PC-3 (cell line): ENCODE results near the gene ZMPSTE24. TPM values are rescaled to one million over a fixed set of nuclear protein-coding genes. Genes with fewer than 3 reads are reported as not detected.

Experiments used
- ATAC-seq: fragments of 200-7000 bp; cut with Tn5 transposase; 2 replicates; pipeline ENCODE4 v1.9.1; 2020; ENCODE audit warnings: mild to moderate bottlenecking, moderate library complexity
- Bru-seq: library from RNA; stranded (reverse); fragments of 400-500 nt; gene quantifications from one replicate; lab custom pipeline; 2021; lab: Mats Ljungman, UMichigan
- BruChase-seq, 2 experiments: library from RNA; stranded (reverse); fragments of 400-500 nt; gene quantifications; one replicate each; lab custom pipeline; 2021; lab: Mats Ljungman, UMichigan
- BruUV-seq: library from RNA; stranded (reverse); fragments of 400-500 nt; replicated peaks from 2 replicates; lab custom pipeline; 2021; lab: Mats Ljungman, UMichigan
- CTCF ChIA-PET: fragments of 300-600 bp; sonication (Branson Sonifier 250); formaldehyde crosslinking; loops from one replicate; lab custom pipeline; 2022; ENCODE audit warnings: antibody characterized with exemption; lab: Charles Lee
- POLR2A ChIA-PET: fragments of 300-600 bp; sonication (Branson Sonifier 250); formaldehyde crosslinking; loops from one replicate; lab custom pipeline; 2022; ENCODE audit warnings: antibody characterized with exemption; ENCODE audit not compliant: unreplicated experiment; lab: Charles Lee
- DNase-seq: peaks from one replicate; pipeline ENCODE4 v3.0.0-alpha.2; 2015
- H2AFZ ChIP-seq: fragments of 300-600 bp; sonication (generic); 2 replicates; pipeline ENCODE4 v1.6.0; 2016; ENCODE audit warnings: antibody characterized with exemption, low read length
- H3F3A ChIP-seq: fragments of 300-600 bp; sonication (generic); one replicate; pipeline ENCODE4 v1.6.0; 2017; ENCODE audit warnings: antibody characterized with exemption, low read length, control low read depth, mild to moderate bottlenecking; ENCODE audit not compliant: unreplicated experiment
- H3K27ac ChIP-seq: fragments of 300-600 bp; sonication (generic); 2 replicates; pipeline ENCODE4 v1.5.1; 2016; ENCODE audit warnings: mild to moderate bottlenecking, low read length
- H3K27me3 ChIP-seq: fragments of 300-600 bp; sonication (generic); 2 replicates; pipeline ENCODE4 v1.6.1; 2016; ENCODE audit warnings: low read length, mixed read lengths
- H3K36me3 ChIP-seq: fragments of 300-600 bp; sonication (generic); 2 replicates; pipeline ENCODE4 v1.6.1; 2016; ENCODE audit warnings: low read depth, mixed run types, low read length, mixed read lengths
- H3K4me1 ChIP-seq: fragments of 300-600 bp; sonication (generic); 2 replicates; pipeline ENCODE4 v1.5.1; 2016; ENCODE audit warnings: low read length; ENCODE audit not compliant: insufficient read depth
- H3K4me2 ChIP-seq: fragments of 300-600 bp; sonication (generic); 2 replicates; pipeline ENCODE4 v1.6.0; 2016; ENCODE audit warnings: low read length
- H3K4me3 ChIP-seq: fragments of 300-600 bp; sonication (generic); 2 replicates; pipeline ENCODE4 v1.5.1; 2016; ENCODE audit warnings: mild to moderate bottlenecking, low read length, mixed read lengths
- H3K79me2 ChIP-seq: fragments of 300-600 bp; sonication (generic); 2 replicates; pipeline ENCODE4 v1.6.1; 2017; ENCODE audit warnings: low read length, mixed read lengths
- H3K9ac ChIP-seq: fragments of 300-600 bp; sonication (generic); 2 replicates; pipeline ENCODE4 v1.6.0; 2016; ENCODE audit warnings: mild to moderate bottlenecking, low read length
- H3K9me2 ChIP-seq: fragments of 300-600 bp; sonication (generic); replicated peaks from 2 replicates; pipeline ENCODE4 v1.6.1; 2016; ENCODE audit warnings: mixed run types, low read length, mixed read lengths
- H3K9me3 ChIP-seq: fragments of 300-600 bp; sonication (generic); 2 replicates; pipeline ENCODE4 v1.6.1; 2016; ENCODE audit warnings: low read length, mixed read lengths
- H4K20me1 ChIP-seq: fragments of 300-600 bp; sonication (generic); 2 replicates; pipeline ENCODE4 v1.6.1; 2016; ENCODE audit warnings: low read length, mixed read lengths
- CTCF ChIP-seq: fragments of 300-600 bp; sonication (generic); conservative IDR thresholded peaks from 2 replicates; pipeline ENCODE4 v1.5.1; 2017; ENCODE audit warnings: antibody characterized with exemption, low read depth, mild to moderate bottlenecking, low read length
- EZH2 ChIP-seq: fragments of 300-600 bp; sonication (generic); IDR thresholded peaks from one replicate; pipeline ENCODE4 v1.6.1; 2017; ENCODE audit warnings: antibody characterized with exemption, mild to moderate bottlenecking, low read length; ENCODE audit not compliant: unreplicated experiment
- EZH2phosphoT487 ChIP-seq: fragments of 300-600 bp; sonication (generic); IDR thresholded peaks from 2 replicates; pipeline ENCODE4 v1.6.1; 2018; ENCODE audit warnings: mild to moderate bottlenecking, antibody characterized with exemption, low read length, borderline replicate concordance
- intact Hi-C: fragments of 100-400 bp; cut with micrococcal nuclease; formaldehyde crosslinking; loops from 2 replicates; pipeline ENCODE4 v1.9.0; 2023
- long read RNA-seq: library from polyadenylated mRNA; unstranded; transcript quantifications from one replicate; pipeline ENCODE4 v2.0.0, GENCODE V29; 2021; ENCODE audit not compliant: unreplicated experiment
- total RNA-seq: library from RNA; depleted of rRNA; stranded (reverse); fragments of >200 nt; gene quantifications from 2 replicates; pipeline ENCODE4 v1.2.3, GENCODE V29; 2014; rRNA removed

ZMPSTE24 gene
- total RNA-seq (68.7 and 76.1 TPM in 2 replicates), Bru-seq, nascent RNA (percentile 82 among the genes with signal in this experiment), BruChase-seq, experiment 1, labeled RNA remaining after a 6-hour chase (percentile 92 among the genes with signal in this experiment), BruChase-seq, experiment 2, labeled RNA remaining after a 2-hour chase (percentile 84 among the genes with signal in this experiment)
- long read RNA-seq, transcript ZMPSTE24-201 (10 exons, 3,108 nt): major isoform, 288 of 332 reads
- long read RNA-seq, partial matches to known transcripts: 18 of 332 reads
- long read RNA-seq, other reads (novel, unspliced or antisense): 26 of 332 reads

GRCh38 chr1:40257688-40258444, at the start of gene ZMPSTE24:
Gene ZMPSTE24 (plus strand): TSS chr1:40258236. CDS start chr1:40258272, 36 bp downstream.
- H3K27me3 ChIP-seq: no peaks in the 10 kb centered on the region
- peak within 1 kb of the TSS; percentile 100 for H3K4me3 ChIP-seq
- peak; percentile 97 for DNase-seq
- peak within 1 kb of the TSS; percentile 90 for H3K4me2 ChIP-seq
- intact Hi-C loops: no loop called here
- H3K9ac ChIP-seq: peak within 1 kb of the TSS; percentile 97
- no peaks in the 10 kb centered on the region for H3F3A ChIP-seq
- H3K9me3 ChIP-seq: no peaks in the 10 kb centered on the region
- peaks cover 24% of the 10 kb centered on the region for H3K36me3 ChIP-seq
- CTCF ChIA-PET: interaction anchor here (0.6 to 0.7 kb wide), 2 partner anchors 31 to 76 kb away, joined by 3 to 7 read pairs; no protein-coding TSS in a partner anchor
- H4K20me1 ChIP-seq: no peaks in the 10 kb centered on the region
- H2AFZ ChIP-seq: peak within 1 kb of the TSS; percentile 90
- peak; percentile 97 for ATAC-seq
- H3K4me1 ChIP-seq: peaks cover 11% of the 10 kb centered on the region
- no TSS peak for BruUV-seq
- POLR2A ChIA-PET: interaction anchor here (0.6 to 1.2 kb wide), 2 partner anchors 16 to 24 kb away, joined by 3 read pairs; no protein-coding TSS in a partner anchor
- TF ChIP-seq EZH2: no peak
- no peak for TF ChIP-seq EZH2phosphoT487
- TF ChIP-seq CTCF: no peak
- no peaks in the 10 kb centered on the region for H3K9me2 ChIP-seq
- peak within 1 kb of the TSS; percentile 88 for H3K27ac ChIP-seq
- peaks cover 64% of the 10 kb centered on the region for H3K79me2 ChIP-seq

- intact Hi-C loops: no loop called here
- H3K4me3 ChIP-seq: no peak overlapping the region
- CTCF ChIA-PET: no interaction called here
- H3K4me2 ChIP-seq: no peak overlapping the region
- no peaks in the 10 kb centered on the region for H3F3A ChIP-seq
- no peaks in the 10 kb centered on the region for H3K9me3 ChIP-seq
- no peak for DNase-seq
- POLR2A ChIA-PET: no interaction called here
- H3K27me3 ChIP-seq: no peaks in the 10 kb centered on the region
- TF ChIP-seq CTCF (no peak), EZH2phosphoT487 (no peak), EZH2 (no peak)
- H3K36me3 ChIP-seq: peaks cover 13% of the 10 kb centered on the region; the same call in 1 of the 2 replicates
- H2AFZ ChIP-seq: no peak overlapping the region
- no peaks in the 10 kb centered on the region for H4K20me1 ChIP-seq
- no peak overlapping the region for H3K9ac ChIP-seq
- no peaks in the 10 kb centered on the region for H3K9me2 ChIP-seq
- ATAC-seq: no peak
- no peak overlapping the region for H3K27ac ChIP-seq
- H3K4me1 ChIP-seq: no peaks in the 10 kb centered on the region
- 0 out of 2 replicates have a peak, but pooled peaks cover 7% of the 10 kb centered on the region for H3K79me2 ChIP-seq
- no TSS peak for BruUV-seq
Measured at GRCh38 chr1:40210511-40211204, 47.4 kb upstream of the ZMPSTE24 start.
